GM23338 (cell line): ENCODE measurements around the gene GLB1L3. TPM values are rescaled to one million over a fixed set of nuclear protein-coding genes. Genes with fewer than 3 reads are reported as not detected.
A peak's percentile ranks its signal among the peaks of the same experiment; 100 is the strongest.

Source experiments
- ATAC-seq: fragments of 200-7000 bp; cut with Tn5 transposase; 3 replicates; pipeline ENCODE4 v1.9.1; 2020
- DNase-seq: peaks from one replicate; pipeline ENCODE4 v3.0.0-alpha.2; 2015; ENCODE audit warnings: low spot score
- H2AFZ ChIP-seq: fragments of 200-600 bp; sonication (generic); 2 replicates; pipeline ENCODE4 v1.8.0; 2016; ENCODE audit warnings: antibody characterized with exemption, mild to moderate bottlenecking, moderate library complexity
- H3F3A ChIP-seq: fragments of 200-600 bp; sonication (generic); replicated peaks from 2 replicates; pipeline ENCODE4 v1.8.0; 2017; ENCODE audit warnings: antibody characterized with exemption, mixed run types, low read depth
- H3K27ac ChIP-seq: fragments of 200-600 bp; sonication (generic); 2 replicates; pipeline ENCODE4 v1.6.1; 2016; ENCODE audit warnings: low read depth
- H3K27me3 ChIP-seq: fragments of 200-600 bp; sonication (generic); 2 replicates; pipeline ENCODE4 v1.8.0; 2016; ENCODE audit warnings: mild to moderate bottlenecking, mixed run types, moderate library complexity; ENCODE audit not compliant: insufficient read depth
- H3K36me3 ChIP-seq: fragments of 200-600 bp; sonication (generic); 2 replicates; pipeline ENCODE4 v1.8.0; 2016; ENCODE audit warnings: mild to moderate bottlenecking; ENCODE audit not compliant: insufficient read depth
- H3K4me1 ChIP-seq: fragments of 200-600 bp; sonication (generic); 2 replicates; pipeline ENCODE4 v1.8.0; 2016; ENCODE audit warnings: mild to moderate bottlenecking, moderate library complexity; ENCODE audit not compliant: insufficient read depth
- H3K4me2 ChIP-seq: fragments of 200-600 bp; sonication (generic); 2 replicates; pipeline ENCODE4 v1.7.1; 2017; ENCODE audit warnings: mixed run types
- H3K4me3 ChIP-seq: fragments of 200-600 bp; sonication (generic); 2 replicates; pipeline ENCODE4 v1.6.1; 2016; ENCODE audit warnings: mixed run types
- H3K79me2 ChIP-seq: fragments of 200-600 bp; sonication (generic); replicated peaks from 2 replicates; pipeline ENCODE4 v1.8.0; 2017; ENCODE audit warnings: mild to moderate bottlenecking; ENCODE audit not compliant: insufficient read depth
- H3K9me2 ChIP-seq: fragments of 200-600 bp; sonication (generic); 2 replicates; pipeline ENCODE4 v1.8.0; 2017; ENCODE audit not compliant: insufficient read depth
- H4K20me1 ChIP-seq: fragments of 200-600 bp; sonication (generic); replicated peaks from 2 replicates; pipeline ENCODE4 v1.8.0; 2017; ENCODE audit warnings: mild to moderate bottlenecking; ENCODE audit not compliant: insufficient read depth
- H3K27ac Mint-ChIP-seq: 2 replicates; pipeline ENCODE4 v1.8.0; 2020; ENCODE audit warnings: inconsistent platforms, mild to moderate bottlenecking, moderate library complexity, mixed read lengths
- H3K27me3 Mint-ChIP-seq: 3 replicates; pipeline ENCODE4 v1.8.0; 2022; ENCODE audit warnings: low read depth, mild to moderate bottlenecking, moderate library complexity, mixed read lengths, inconsistent platforms; ENCODE audit not compliant: insufficient read depth, poor library complexity
- H3K36me3 Mint-ChIP-seq: 3 replicates; pipeline ENCODE4 v1.8.0; 2021; ENCODE audit warnings: low read depth, mild to moderate bottlenecking, inconsistent platforms, moderate library complexity, mixed read lengths
- H3K4me1 Mint-ChIP-seq: 3 replicates; pipeline ENCODE4 v1.8.0; 2020; ENCODE audit warnings: mild to moderate bottlenecking, inconsistent platforms, mixed read lengths
- H3K4me3 Mint-ChIP-seq: 3 replicates; pipeline ENCODE4 v1.8.0; 2021; ENCODE audit warnings: moderate library complexity, mild to moderate bottlenecking, inconsistent platforms, mixed read lengths
- H3K9me3 Mint-ChIP-seq: 3 replicates; pipeline ENCODE4 v1.8.0; 2020; ENCODE audit warnings: moderate library complexity, mild to moderate bottlenecking, inconsistent platforms, mixed read lengths
- CREB1 ChIP-seq: fragments of 250-450 bp; sonication (Bioruptor Pico); IDR thresholded peaks from 2 replicates; pipeline ENCODE4 v1.5.0; 2020; ENCODE audit warnings: low read depth, mild to moderate bottlenecking, moderate library complexity
- CTCF ChIP-seq, 2 experiments: fragments of 200-600 bp in 1 of 2; sonication (generic) in 1 of 2; conservative IDR thresholded peaks; 2 replicates each; pipeline versions ENCODE4 v1.5.1 to v1.6.1; 2016 to 2017; ENCODE audit warnings: antibody characterized with exemption in 2 of 2, low read depth in 2 of 2, mild to moderate bottlenecking in 2 of 2, moderate library complexity in 1 of 2
- ETS1 ChIP-seq: IDR thresholded peaks from 2 replicates; pipeline ENCODE4 v1.6.1; 2016; ENCODE audit warnings: antibody characterized with exemption
- JUNB ChIP-seq: IDR thresholded peaks from one replicate; pipeline ENCODE4 v1.6.1; 2016; ENCODE audit warnings: antibody characterized with exemption; ENCODE audit not compliant: unreplicated experiment
- POLR2AphosphoS5 ChIP-seq: IDR thresholded peaks from 2 replicates; pipeline ENCODE4 v1.6.1; 2016; ENCODE audit warnings: antibody characterized with exemption, low read depth
- REST ChIP-seq: IDR thresholded peaks from one replicate; pipeline ENCODE4 v1.6.1; 2018; ENCODE audit warnings: antibody characterized with exemption; ENCODE audit not compliant: unreplicated experiment
- ZNF114 ChIP-seq: fragments of 250-450 bp; sonication (Bioruptor Pico); IDR thresholded peaks from 2 replicates; pipeline ENCODE4 v1.5.0; 2020; ENCODE audit warnings: mild to moderate bottlenecking, moderate library complexity
- ZNF331 ChIP-seq: fragments of 250-450 bp; sonication (Bioruptor Pico); IDR thresholded peaks from 2 replicates; pipeline ENCODE4 v1.5.0; 2020; ENCODE audit warnings: low read depth, mild to moderate bottlenecking, moderate library complexity
- polyA plus RNA-seq: library from polyadenylated mRNA; unstranded; fragments of >200 nt; fragmentation: Nextera tagmentation; extraction: Ambion mirVana; gene quantifications from 2 replicates; pipeline ENCODE4 v1.2.1, GENCODE V29; 2016
- total RNA-seq: library from RNA; depleted of rRNA; stranded (reverse); fragments of >200 nt; shearing (Covaris generic); gene quantifications from 2 replicates; pipeline ENCODE4 v1.2.3, GENCODE V29; 2014

Gene GLB1L3
- total and polyA plus RNA-seq, 2 experiments from 2014 or later: 28.8 to 33.1 TPM

- H3K9me2 ChIP-seq: no peaks in the 10 kb centered on the region
- peak overlapping the region; percentile 81 for H3K4me3 Mint-ChIP-seq
- peak overlapping the region; percentile 65 for H3K4me3 ChIP-seq
- H3K27me3 Mint-ChIP-seq: no peaks in the 10 kb centered on the region
- peaks cover 46% of the 10 kb centered on the region for H3K79me2 ChIP-seq
- peak overlapping the region; percentile 82 for H3K27ac Mint-ChIP-seq
- no peaks in the 10 kb centered on the region for H3K27me3 ChIP-seq
- H3K27ac ChIP-seq: no peak overlapping the region
- DNase-seq (peak; percentile 58), ATAC-seq (peak; percentile 47)
- H3K4me1 ChIP-seq: peaks cover 24% of the 10 kb centered on the region
- peaks cover 45% of the 10 kb centered on the region for H3K36me3 Mint-ChIP-seq
- TF ChIP-seq JUNB: no peak
- TF ChIP-seq REST: peak; percentile 36
- peak overlapping the region; percentile 77 for H3K4me2 ChIP-seq
- H3F3A ChIP-seq: no peaks in the 10 kb centered on the region; the same call in 1 of the 2 replicates
- no peaks in the 10 kb centered on the region for H3K9me3 Mint-ChIP-seq
- peaks cover 17% of the 10 kb centered on the region for H4K20me1 ChIP-seq
- H3K4me1 Mint-ChIP-seq: peaks cover 26% of the 10 kb centered on the region
- H3K36me3 ChIP-seq: peaks cover 31% of the 10 kb centered on the region
- H2AFZ ChIP-seq: peak overlapping the region; percentile 77
Measured at GRCh38 chr11:134252346-134253187, 23.6 kb upstream of the GLB1L3 start.

- H3K27ac Mint-ChIP-seq: peak within 1 kb of the TSS; percentile 82
Measured at GRCh38 chr11:134253188-134253993, 22.8 kb upstream of the GLB1L3 start, which contains the start of the genes ACAD8 and THYN1. ACAD8 (plus strand) TSS chr11:134253568; CDS start chr11:134253601, 33 bp downstream. THYN1 (minus strand) TSS chr11:134253352; CDS start chr11:134252882, 470 bp downstream.

More at GRCh38 chr11:134253188-134253993, 22.8 kb upstream of the GLB1L3 start, which contains the start of the genes ACAD8 and THYN1:
- Mint-ChIP-seq H3K4me1 (peaks cover 26% of the 10 kb centered on the region), H3K9me3 (no peaks in the 10 kb centered on the region), H3K4me3 (peak within 1 kb of the TSS; percentile 81), H3K36me3 (peaks cover 44% of the 10 kb centered on the region), H3K27me3 (peaks cover under 1% of the 10 kb centered on the region)
- Histone ChIP-seq H3K4me1 (peaks cover 24% of the 10 kb centered on the region), H3K9me2 (no peaks in the 10 kb centered on the region), H3K27ac (no peak within 1 kb of the TSS), H3K4me3 (peak within 1 kb of the TSS; percentile 65), H4K20me1 (peaks cover 17% of the 10 kb centered on the region), H3F3A (no peaks in the 10 kb centered on the region; the same call in 1 of the 2 replicates), H3K36me3 (peaks cover 34% of the 10 kb centered on the region), H3K4me2 (peak within 1 kb of the TSS; percentile 94), H3K27me3 (no peaks in the 10 kb centered on the region), H3K79me2 (peaks cover 53% of the 10 kb centered on the region), H2AFZ (peak within 1 kb of the TSS; percentile 77)
- no peak for TF ChIP-seq REST
- TF ChIP-seq ETS1: peak; percentile 90
- TF ChIP-seq CTCF (conservative IDR thresholded peaks at IDR 0.05; ENCODE audit: low read depth in 2 of 2): no peak
- no peak for TF ChIP-seq ZNF114 (CRISPR knock-in tag)
- TF ChIP-seq ZNF331: no peak
- peak; percentile 93 for TF ChIP-seq POLR2AphosphoS5
- TF ChIP-seq CREB1: peak; percentile 62
- peak; percentile 99 for ATAC-seq
- peak; percentile 99 for DNase-seq
